Astrocyte of the spinal cord (primary cell): ENCODE measurements around the gene AXIN1.

Experiments
- DNase-seq: peaks from one replicate; pipeline ENCODE4 v3.0.0; 2011; ENCODE audit warnings: low read depth, low spot score
- H3K4me3 ChIP-seq: 2 replicates; pipeline ENCODE4 v1.5.1; 2011; ENCODE audit warnings: low read depth, mild to moderate bottlenecking, low read length, moderate library complexity
- in situ Hi-C: cut with HindIII; loops from 2 replicates; pipeline ENCODE4 v1.10.0; 2017; ENCODE audit warnings: low sequenced_read_pairs
- TF ChIP-seq, protein P1 (sequence below): IDR thresholded peaks from 2 replicates; pipeline ENCODE4 v1.5.1; 2012; ENCODE audit warnings: low read depth, mild to moderate bottlenecking, low read length, inconsistent platforms

The AXIN1 gene

DNA sequence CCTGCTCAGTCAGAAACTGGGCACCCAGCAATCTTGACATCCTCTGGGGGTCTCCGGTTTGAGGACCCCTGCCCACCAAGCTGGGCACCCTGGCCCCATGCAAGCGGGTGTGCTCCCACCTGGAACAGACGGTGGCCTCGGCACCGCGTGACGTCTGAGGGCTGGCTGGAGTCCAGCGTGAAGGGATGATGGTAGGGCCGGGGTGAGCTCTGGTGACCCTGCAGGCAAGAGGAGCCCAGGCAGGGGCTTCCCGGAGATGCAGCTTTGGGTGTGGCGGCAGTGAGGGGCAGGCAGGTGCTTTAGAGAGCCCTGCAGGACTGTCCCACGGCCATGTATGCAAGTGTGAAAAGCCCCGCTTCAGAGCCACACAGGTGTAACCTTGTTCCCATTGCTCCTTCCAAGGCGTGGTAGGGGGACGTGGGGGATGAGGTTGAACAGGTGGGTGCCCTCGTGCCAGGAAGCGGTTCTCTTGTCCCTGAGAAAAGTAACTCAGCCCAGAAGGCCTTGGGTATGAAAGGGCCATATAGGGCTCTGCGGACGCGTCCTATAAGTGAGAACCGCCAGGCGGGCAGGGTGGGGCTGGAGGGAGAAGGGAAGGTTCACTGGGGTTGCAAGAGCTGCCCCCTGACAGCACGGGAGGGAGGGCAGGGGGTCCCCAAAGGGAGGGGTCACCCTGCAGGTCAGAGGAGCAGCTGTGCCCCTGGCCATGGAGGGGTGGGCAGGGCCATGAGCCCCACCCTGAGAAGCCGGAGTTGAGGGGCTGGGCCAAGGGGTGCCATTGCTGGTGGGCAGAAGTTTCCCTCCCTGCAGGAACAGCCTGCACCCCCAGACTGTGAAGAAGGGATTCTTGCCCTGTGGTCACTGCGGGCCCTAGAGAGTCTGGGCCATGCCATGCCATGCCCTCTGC is 86.0 kb downstream of the AXIN1 start:
- H3K4me3 ChIP-seq = no peak overlapping the region
- no peak for DNase-seq
- TF ChIP-seq, protein P1, sequence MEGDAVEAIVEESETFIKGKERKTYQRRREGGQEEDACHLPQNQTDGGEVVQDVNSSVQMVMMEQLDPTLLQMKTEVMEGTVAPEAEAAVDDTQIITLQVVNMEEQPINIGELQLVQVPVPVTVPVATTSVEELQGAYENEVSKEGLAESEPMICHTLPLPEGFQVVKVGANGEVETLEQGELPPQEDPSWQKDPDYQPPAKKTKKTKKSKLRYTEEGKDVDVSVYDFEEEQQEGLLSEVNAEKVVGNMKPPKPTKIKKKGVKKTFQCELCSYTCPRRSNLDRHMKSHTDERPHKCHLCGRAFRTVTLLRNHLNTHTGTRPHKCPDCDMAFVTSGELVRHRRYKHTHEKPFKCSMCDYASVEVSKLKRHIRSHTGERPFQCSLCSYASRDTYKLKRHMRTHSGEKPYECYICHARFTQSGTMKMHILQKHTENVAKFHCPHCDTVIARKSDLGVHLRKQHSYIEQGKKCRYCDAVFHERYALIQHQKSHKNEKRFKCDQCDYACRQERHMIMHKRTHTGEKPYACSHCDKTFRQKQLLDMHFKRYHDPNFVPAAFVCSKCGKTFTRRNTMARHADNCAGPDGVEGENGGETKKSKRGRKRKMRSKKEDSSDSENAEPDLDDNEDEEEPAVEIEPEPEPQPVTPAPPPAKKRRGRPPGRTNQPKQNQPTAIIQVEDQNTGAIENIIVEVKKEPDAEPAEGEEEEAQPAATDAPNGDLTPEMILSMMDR = no peak
- in situ Hi-C loops = no loop called here

DNA sequence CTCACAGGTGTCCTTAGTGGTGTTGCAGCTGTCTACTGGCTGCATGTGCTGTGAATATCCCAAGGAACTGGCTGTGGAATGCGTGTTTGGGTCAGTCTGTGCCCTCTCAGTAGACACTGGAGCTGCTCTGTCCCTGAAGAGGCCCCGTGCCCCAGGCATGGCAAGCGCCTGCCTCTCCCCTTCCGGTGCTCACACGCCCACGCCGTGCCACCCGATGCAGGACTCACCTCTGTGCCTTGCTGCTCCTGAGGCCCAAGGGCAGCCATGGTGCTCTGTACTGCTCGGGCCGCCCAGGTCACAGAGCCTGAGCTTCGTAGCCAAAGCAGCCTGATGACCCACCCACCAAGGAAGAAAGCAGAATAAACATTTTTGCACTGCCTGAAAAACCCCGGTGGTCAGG is 86.8 kb downstream of the AXIN1 start:
- in situ Hi-C loops = no loop called here
- H3K4me3 ChIP-seq = no peak overlapping the region
- TF ChIP-seq, protein P1 = no peak
- no peak for DNase-seq

DNA sequence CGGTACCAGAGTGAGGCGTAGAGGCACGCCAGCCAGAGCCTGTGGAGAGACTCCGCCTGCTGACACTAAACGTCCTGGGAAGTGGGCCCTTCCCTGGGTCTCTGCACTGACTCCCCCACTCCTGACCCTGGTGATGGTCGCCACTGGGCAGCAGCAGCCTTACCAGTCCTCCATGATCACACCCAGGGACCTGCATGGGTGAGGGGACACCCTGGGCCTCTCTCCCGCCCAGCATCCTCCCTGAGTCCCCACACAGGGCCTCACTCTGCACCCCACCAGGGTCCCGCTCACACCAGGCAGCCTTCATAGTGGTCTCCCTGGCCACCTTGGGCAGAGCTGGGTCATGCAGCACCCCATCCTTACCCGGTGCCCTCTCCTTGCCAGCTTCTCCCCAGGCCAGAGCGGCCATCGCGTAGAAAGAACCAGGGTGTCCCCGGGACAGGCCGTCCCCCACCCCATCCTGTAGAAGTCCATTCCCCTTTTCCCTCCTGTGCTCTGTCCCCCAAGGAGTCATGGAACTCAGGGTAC is 87.5 kb downstream of the AXIN1 start:
- DNase-seq = no peak
- TF ChIP-seq, protein P1 = no peak
- in situ Hi-C loops = no loop called here
- no peak overlapping the region for H3K4me3 ChIP-seq

DNA sequence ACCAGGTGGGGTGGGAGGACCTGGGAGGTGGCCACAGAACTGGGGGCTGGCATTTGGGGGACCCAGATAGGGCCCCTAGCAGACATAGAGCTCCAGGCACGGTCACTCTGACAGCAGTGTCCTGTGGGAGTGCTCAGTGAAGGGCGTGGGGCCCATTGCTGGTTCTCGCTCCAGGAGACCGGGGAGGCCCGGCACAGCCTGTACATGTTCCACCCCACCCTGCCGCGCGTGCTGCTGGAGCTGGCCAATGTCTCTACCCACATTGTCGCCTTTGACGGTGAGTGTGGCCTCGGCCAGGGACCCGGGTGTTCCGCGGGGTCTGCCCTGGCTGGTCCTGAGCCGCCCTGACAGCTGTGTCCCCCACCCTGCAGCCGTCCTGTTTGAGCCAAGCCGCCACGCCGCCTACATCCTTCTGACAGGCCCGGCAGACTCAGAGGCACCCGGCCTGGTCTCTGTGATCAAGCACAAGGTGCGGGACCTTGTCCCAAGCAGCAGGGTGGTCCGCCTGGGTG is 88.0 kb downstream of the AXIN1 start:
- TF ChIP-seq, protein P1 = no peak
- no peak overlapping the region for H3K4me3 ChIP-seq
- DNase-seq = no peak
- in situ Hi-C loops = no loop called here

DNA sequence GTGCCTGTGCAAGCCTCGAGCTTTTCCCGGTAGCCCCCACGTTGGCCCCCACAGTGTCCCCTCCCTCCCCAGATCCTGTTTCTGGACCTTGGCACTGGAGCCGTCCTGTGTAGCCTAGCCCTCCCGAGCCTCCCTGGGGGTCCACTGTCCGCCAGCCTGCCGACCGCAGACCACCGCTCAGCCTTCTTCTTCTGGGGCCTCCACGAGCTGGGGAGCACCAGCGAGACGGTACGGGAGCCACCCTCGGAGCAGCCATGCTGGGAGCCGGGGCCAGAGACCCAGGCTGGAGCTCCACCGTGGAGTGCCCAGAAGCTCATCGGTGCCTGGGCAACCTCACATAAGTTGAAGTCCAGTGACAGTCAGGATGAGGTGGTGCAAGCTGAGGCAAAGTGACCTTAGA is 88.6 kb downstream of the AXIN1 start:
- TF ChIP-seq, protein P1 = no peak
- in situ Hi-C loops = no loop called here
- DNase-seq = no peak
- H3K4me3 ChIP-seq = no peak overlapping the region

DNA sequence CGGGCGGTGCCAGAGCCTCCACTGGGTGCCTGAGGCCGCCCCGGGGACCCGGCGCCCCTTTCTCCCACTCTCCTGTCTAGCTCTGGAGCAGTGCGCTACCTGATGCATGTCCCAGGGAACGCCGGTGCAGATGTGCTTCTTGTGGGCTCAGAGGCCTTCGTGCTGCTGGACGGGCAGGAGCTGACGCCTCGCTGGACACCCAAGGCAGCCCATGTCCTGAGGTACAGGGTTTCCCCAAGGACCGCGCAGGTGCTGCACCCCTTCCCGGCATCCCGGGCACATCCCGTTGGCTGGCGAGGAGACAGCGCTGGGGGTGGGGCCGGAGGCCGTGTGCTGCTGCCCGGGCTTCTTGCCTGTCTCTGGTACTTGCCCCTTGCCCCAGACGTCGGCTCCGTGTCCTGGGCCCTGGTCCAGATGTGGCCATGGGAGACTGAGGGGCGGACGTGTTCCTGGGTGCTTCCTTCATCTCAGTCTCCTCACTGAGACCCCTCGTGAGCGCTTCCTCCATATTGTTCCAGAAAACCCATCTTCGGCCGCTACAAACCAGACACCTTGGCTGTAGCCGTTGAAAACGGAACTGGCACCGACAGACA is 89.2 kb downstream of the AXIN1 start:
- H3K4me3 ChIP-seq = no peak overlapping the region
- DNase-seq = no peak
- in situ Hi-C loops = no loop called here
- TF ChIP-seq, protein P1 = no peak
